Measurements from ENCODE around the gene RASIP1.
"Not testable (repeated sequence)": the region's sequence is repeated elsewhere in the genome, so short reads cannot be mapped to it uniquely, and the experiment has no call there.

RASIP1 gene

DNA sequence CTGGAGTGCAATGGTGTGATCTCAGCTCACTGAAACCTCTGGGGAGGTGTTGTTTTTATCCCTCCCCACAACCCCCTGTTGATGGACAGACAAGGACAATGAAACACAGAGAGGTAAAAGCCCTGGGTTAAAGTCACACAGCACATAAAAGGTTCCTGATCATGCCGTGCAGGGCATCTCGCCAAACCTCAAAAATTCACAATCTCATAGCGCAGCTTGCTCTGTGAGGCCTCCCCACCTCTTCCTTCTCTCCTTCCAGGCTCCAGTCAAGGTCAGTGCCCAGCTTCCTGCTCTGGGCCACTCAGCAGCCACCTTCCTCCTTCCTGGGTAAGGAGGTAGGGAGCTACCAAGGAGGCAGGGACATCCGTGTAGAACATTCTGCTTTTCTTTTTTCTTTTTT lies 42.4 kb downstream of the RASIP1 start:
- peak; percentile 51 for DNase-seq

DNA sequence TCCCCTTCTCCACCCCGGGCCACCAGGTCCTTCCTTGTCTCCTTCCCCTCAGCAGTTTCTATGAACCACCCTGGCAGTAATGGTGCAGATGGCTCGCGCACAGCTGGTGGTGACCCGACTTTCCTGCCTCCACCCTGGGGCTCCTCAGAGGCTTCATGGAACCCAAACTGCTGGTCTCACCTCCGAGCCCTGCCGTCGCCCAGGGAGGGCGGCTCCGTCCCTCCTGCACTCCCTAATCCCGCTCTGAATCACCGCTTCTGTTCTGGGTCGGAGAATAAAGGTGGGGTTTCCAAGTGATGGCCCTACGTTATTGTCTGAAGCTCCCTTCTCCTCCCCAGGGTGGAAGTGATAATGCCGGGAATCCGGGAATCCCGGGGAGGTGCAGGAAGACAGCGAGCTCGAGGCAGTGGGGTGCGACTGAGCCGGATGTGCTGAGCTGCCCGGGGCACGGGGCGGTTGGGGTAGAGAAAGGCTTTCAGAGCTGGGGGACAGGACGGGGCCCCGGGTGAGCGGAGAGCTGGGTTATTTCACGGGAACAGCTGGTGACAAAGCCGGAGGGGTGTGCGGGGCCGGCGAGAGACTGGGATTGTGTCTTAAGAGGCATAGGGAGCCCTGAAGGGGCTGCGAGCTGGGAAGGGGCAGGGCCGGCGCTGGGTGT lies 43.9 kb downstream of the RASIP1 start:
- DNase-seq, result no peak

DNA sequence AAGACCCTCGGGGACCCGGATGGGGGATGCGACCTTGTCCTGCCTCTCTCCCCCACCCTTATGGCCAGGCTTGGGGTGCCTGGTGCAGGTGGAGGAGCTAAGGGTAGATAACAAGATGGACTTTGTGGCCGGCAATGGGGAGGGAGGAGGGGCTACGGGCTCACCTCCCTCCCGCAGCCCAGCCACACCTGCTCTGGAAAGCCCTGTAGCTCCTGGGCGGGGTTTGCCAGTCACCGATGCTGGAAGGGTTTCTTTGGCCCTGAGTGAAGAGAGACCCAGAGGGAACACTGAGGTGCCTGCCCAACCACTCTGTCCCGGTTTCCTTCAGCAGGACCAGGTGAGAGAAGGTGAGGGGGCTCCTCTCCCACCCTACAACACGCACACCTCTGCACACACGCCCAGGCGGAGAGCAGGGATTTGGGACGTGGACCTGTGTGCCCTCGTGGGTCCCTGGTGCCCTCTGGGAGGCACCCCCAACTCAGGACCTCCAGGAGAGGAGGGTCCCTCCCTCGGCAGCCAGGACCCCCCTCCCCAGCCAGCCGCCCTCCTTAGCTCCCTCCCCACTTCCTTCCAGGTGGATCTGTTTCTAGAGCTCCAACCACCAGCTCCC lies 44.6 kb downstream of the RASIP1 start, which contains the start of gene FUT2:
Gene FUT2, plus strand, starts transcription at position 229 of the 610 bp plus-strand sequence. CDS start 6,986 bp downstream, outside the sequence.
- DNase-seq, result no peak

DNA sequence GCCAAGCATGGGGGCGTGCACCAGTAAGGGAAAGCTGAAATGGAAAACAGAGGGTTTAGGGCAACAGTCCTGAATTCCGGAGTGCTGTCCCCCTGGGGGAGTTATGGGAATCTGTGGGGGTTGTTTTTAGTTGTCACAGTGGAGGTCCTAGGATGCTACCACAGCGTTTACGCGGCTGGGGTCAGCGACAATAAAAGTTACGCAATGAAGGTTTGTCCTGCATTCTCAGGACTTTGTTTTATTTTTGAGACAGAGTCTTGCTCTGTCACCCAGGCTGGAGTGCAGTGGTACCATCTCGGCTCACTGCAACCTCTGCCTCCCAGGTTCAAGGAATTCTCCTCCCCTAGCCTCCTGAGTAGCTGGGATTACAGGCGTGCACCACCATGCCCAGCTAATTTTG lies 46.8 kb downstream of the RASIP1 start:
- DNase-seq, result not testable (repeated sequence)

DNA sequence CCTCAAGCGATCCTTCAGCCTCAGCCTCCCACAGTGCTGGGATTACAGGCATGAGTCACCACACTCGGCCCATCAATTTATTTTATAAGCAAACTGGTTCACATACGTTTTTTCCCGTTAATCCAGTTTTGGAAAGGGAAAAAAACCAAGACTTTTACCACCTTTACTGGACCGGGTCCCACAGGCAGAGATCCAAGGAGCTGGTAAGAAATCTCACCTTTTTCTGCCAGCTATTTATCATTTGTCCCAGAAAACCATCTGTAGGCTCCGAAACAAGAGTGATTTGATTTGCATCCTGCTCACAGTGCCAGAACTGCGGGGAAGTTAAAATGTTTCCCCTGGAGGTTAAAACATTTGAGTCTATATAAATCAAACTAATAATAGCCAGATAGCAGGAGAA lies 51.0 kb downstream of the RASIP1 start:
- DNase-seq, result no peak

DNA sequence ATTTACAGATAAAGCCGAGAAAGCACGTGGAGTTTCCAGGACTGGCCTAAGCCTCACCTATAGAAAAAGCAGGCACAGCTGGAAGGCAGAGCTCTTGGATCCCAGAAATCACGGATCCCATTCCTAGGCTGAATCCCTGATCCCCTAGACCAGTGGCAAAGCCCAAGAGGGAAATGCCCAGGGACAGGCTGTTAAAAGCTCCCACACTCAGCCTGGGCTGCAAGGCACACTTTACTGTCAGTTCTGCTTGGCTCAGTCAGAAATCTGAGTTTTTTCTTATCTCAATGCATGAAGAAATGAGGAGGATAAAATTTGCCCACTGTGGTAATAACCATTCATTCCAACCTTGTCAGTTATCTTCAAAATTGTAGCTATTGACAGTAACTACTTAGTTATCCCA lies 52.6 kb downstream of the RASIP1 start:
- DNase-seq, result no peak

DNA sequence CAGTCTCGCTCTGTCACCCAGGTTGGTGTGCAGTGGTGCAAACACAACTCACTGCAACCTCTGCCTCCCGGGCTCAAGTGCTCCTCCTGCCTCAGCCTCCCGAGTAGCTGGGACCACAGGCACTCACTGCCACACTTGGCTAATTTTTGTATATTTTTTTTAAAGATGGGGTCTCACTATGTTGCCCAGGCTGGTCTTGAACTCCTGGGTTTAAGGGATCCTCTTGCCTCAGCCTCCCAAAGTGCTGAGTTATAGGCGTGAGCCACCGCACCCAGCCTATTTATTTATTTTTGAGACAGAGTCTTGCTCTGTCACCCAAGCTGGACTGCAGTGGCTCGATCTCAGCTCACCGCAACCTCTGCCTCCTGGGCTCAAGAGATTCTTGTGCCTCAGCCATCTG lies 53.8 kb downstream of the RASIP1 start:
- not testable (repeated sequence) for DNase-seq

DNA sequence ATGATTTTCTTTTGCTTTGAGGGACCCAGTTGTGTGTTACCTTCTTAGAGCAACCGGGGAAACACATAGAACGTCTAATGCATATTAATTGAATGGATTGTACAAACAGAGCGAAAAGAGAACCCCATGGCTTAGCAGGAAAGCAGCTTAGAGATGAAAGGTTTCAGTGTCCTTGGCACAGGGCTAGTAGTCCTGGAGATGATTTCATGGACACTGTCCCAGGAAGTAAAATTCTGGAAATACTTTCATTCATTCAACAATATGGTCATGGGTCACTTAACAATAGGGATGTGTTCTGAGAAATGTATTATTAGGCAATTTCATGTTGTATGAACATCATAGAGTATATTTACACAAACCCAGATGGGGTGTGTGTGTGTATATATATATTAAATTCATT lies 54.3 kb downstream of the RASIP1 start:
- no peak for DNase-seq

DNA sequence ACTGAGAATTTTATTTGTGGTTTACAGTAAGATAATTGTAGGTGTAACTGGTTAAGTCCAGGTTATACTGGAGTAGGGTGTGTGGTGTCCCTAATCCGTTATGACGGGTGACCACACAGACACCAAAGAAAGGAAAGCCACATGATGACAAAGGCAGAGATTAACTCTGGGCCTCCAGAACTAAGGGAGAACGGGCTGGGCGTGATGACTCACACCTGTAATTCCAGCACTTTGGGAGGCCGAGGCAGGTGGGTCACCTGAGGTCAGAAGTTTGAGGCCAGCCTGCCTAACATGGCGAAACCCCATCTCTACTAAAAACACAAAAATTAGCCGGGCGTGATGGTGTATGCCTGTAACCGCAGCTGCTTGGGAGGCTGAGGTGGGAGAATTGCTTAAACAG lies 54.8 kb downstream of the RASIP1 start:
- no peak for DNase-seq

DNA sequence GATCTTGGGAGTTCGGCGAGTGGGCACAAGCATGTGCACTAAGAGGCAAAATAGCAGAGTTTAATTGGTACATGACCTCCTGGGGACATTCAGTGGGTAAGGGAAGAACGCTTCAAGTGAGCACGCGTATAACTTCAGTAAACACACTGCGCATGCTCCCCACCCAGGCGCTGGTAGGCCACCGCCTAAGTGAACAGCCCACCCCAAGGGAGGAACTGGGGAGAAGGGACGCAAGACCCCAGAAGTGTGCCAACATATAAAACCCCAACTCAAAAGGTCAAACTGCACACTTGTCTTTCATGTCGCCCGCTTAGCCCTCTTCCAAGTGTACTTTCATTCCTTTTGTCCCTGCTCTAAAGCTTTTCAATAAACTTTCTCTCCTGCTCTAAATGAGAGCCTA lies 57.1 kb downstream of the RASIP1 start:
- no peak for DNase-seq

DNA sequence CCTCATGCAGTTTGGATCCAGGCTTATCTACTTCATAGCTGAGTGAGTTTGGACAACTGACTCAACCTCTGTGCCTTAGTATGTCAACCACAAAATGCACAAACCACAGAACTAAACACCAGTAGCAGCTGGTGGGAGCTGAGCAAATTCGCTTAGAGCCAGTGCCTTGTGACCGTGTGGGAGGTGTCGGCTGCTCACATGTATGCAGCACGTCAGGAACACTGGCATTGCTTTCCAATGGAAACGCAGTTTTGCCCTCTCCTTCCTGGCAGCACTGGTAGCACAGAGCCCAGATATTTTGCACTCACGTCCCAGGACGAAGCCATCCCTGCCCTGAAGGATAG lies 59.3 kb downstream of the RASIP1 start:
- peak; percentile 2 for DNase-seq

DNA sequence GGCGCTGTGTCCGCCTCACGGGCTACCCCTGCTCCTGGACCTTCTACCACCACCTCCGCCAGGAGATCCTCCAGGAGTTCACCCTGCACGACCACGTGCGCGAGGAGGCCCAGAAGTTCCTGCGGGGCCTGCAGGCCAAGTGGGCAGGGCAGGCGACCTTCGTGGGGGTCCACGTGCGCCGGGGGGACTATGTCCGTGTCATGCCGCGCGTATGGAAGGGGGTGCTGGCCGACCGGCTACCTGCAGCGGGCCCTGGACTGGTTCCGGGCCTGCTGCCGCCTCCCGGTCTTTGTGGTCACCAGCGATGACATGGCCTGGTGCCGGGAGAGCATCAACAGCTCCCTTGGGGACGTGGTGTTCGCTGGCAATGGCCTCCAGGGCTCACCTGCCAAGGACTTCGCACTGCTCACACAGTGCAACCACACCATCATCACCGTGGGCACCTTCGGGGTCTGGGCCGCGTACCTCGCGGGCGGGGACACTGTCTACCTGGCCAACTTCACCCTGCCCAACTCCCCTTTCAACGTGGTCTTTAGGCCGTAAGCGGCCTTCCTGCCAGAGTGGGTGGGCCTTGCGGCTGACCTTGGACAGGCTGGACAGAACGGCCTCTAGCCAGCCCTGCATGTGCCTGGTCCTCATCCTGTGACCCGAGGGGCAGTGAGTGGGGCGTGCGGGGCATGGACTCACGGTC lies 59.8 kb downstream of the RASIP1 start:
- no peak for DNase-seq

DNA sequence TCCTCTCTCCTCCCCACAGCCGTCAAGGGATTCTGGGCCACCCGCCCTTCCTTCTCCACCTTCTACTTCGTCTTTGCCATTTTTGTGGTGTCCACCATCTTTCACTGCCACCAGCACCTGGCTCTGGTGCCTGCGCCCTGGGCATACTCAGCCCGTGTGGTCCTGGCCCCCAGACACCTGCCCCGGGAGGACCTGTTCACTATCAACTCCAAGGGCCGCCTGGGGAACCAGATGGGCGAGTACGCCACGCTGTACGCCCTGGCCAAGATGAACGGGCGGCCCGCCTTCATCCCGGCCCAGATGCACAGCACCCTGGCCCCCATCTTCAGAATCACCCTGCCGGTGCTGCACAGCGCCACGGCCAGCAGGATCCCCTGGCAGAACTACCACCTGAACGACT lies 60.4 kb downstream of the RASIP1 start:
- not testable (repeated sequence) for DNase-seq

DNA sequence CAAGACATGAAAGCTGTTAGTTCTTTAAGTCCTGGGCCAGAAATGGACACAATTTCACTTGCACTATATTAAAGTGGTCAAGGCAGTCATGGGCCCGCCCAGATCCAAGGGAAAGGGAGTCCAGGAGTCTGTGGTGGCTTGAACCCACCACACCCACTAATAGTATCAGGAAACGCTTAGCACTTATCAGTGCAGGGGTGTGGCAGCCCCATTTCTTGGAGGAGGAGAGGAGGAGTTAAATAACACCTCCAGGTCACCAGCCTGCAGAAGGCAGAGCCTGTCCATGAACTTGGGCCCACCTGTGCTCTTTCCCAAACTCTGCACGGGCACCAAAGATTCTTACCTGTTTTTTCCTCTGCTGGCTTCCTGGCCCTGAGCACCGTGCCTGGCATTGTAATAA lies 62.2 kb downstream of the RASIP1 start:
- DNase-seq, result no peak

DNA sequence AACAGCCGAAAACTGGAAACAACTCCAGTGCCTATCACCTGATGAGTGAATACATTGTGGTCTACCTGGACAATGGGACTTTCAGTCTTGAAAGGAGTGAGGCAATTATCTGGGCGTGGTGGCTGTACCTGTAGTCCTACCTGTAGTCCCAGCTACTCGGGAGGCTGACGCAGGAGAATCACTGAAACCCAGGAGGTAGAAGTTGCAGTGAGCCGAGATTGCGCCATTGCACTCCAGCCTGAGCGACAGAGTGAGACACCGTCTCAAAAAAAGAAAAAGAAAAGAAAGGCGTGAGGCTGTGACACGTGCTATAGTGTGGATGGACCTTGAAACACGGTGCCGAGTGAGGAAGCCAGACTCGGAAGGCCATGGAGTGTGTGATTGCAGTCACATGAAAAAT lies 63.5 kb downstream of the RASIP1 start:
- no peak for DNase-seq

DNA sequence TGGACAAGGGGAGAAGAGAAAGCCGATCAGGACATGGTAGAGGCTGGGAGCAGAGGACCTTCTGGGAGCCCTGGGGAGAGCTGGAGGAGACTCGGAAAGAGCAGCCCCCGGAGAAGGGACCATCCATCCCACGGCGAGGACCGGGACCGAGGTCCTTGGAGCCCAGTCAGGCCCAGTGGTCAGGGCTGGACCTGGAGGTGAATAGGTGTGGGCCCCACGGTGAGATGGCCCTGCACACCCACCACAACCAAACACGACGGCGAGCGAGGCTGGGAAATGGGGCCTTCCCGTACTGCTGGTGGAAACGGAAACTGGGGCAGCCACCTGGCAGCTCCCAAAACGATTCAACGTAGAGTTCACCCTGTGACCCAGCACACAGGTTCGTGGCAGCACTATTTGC lies 63.9 kb downstream of the RASIP1 start:
- DNase-seq, result no peak

DNA sequence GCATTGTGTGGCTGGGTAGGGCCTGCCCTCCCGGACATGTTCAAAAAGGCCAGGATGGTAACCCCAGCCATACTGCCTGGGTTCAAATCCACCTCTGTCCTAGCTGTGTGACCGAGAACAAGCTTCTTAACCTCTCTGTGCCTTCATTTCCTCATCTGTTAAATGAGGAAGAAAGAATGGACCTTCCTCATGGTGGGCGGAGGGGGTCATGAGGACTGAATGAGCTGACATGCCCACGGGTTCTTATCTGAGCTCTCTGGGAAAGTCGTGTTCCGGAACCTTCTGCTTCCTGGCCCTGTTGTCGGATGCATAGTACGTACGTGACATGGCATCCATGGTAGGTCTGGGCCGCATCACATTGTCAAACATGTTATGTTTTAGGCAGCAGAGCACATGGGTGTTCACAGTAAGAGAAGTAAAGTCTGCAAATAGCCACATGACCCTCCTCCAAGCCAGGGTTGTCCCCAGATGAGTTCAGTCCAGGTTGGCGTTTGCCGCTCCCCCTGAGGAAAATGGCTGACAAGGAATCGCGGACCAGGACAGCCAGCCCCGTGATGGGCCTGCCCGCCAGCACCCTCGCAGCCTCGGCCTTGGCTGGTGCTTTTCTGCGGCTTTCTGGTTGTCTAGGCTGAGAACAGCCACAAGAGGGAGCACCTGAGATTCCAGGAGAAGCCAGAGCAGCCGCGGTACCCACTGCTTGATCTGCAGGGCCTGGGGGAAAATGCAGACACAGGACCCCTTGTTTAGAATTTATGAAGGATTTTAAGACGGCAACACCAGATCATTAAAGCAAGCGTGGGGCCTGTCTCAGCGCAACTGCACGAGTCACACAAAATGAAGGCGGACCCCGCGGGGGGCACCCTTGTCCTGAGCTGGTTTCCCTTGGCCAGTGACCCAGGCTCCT lies 65.2 kb downstream of the RASIP1 start:
- peak; percentile 2 for DNase-seq

DNA sequence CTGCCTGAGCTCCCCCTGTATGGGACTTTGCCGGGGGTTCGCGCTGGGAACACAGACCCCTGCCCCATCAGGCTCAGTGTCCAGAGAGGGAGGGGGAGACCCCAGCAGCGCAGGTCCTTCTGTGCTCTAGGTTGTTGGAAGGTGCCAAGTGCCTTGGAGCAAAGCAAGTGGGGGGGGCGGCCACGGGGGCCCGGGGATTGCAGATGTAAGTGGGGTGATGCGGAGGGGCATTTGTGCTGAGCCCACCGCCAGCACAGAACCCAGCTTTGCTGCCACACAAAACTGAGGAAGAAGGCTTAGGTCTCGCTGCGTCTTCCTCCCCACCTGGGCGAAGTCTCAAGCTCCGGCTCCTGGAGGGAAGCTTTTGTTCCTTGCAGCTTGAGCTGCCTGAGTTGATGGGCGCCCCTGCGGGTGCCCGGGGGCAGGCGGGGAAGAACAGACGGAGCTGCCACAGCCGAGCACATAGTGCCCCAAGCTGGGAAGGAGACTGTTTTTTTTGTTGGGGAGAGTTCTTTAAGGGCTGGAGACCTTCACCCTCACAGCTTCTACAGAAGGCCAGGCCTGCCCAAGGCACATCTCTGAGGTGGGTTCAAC lies 66.1 kb downstream of the RASIP1 start:
- no peak for DNase-seq

DNA sequence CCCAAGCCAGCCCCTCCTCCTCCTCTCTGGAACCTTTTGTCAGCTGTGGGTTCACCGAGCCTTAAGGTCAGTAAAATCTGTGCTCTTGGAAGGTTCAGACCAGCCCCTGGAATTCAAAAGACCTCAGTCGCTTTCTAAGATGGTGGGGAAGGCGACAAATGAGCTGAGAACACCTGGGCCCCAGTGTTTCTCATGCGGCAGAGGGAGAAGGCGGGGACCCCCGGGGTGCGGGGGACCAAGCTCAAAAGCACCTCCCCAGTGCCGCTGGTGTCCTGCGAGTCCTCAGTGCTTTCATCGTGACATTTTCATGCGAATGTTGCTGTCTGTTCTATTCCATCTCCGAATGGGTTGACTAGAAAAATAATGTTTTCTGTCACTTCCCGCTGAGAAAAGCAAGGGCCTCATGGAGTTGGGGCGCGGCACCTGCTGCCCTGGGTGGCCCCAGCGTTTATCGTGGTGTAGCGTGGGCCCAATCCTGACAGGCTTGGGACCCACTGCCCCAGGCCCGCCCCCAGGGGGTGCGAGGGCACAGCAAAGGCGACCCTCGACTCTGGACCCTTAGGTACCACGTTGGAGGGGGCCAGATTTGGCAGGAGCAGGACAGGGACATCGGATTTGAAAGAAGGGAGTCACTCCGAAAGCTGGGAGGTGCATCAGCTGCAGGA lies 66.8 kb downstream of the RASIP1 start:
- DNase-seq, result no peak

DNA sequence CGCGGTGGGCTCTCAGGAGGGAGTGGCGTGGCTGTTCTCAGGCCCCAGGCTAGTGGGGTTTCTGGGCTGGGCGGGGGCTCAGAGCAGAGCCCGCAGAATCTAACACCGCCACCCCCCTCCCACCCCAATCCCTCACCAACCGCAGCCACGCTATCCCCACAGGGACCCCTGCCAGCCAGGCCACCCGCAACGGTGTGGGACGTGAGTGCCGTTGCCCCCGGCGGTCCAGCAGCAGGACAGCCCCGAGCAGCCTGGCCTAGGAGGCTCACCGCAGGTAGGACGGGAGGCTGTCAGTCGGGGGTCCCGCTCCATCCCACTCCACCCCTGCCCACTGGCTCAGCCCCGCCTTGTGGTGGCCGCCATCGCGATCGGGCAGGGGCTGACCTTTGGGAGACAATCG lies 67.4 kb downstream of the RASIP1 start, which contains the start of gene NTN5:
Gene NTN5, minus strand, starts transcription at position 24 of the 400 bp plus-strand sequence. CDS start 2,031 bp downstream, outside the sequence.
- no peak for DNase-seq

DNA sequence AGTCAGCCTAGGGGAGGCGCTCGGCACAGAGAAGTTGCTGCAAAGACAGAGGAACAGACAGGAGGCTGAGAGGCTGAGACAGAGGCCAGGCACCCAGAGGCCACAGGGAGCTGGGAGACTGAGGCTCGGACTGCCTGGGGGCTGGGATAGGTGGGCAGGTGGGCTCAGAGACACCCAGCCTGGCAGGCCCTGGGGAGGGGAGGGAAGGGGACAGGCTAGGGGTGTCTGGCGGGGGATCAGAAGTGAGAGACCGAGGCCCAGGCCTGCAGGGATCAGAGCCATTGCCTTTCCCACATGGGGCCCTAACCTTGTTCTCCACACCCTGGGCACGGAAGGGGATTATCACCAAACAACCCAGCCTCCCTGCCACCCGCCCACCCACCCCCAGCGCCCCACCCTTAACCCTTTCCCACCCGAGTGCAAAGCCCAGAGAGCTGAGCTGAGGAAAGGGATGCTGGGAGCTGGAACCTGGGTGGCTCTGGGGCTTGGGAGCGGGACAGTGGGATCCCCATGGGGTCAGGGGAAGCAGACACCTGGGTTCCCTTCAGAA lies 68.9 kb downstream of the RASIP1 start:
- DNase-seq, result no peak

All from GF-D8 (cell line).